Right lobe of liver (tissue), 4 donors: ENCODE results near the gene IL17RA.

ENCODE experiments used
- CTCF ChIP-seq, 4 donors: fragments of 200-600 bp in 3 of 4; fragments of 450-650 bp in 1 of 4; IDR thresholded peaks; one replicate each; pipeline versions ENCODE4 v1.5.1 to v1.8.0; 2016 to 2022; ENCODE audit warnings: antibody characterized with exemption in 4 of 4, mild to moderate bottlenecking in 2 of 4
- POLR2A ChIP-seq: fragments of 450-650 bp; IDR thresholded peaks from one replicate; pipeline ENCODE4 v1.6.1; 2017; ENCODE audit warnings: antibody characterized with exemption, mild to moderate bottlenecking
- donor health status: DM: no; HTN: no; CAD: no.
- donor health status: DM: no; HTN: no; CAD: no.
- donor health status: DM: no; HTN: yes; CAD: no.

DNA sequence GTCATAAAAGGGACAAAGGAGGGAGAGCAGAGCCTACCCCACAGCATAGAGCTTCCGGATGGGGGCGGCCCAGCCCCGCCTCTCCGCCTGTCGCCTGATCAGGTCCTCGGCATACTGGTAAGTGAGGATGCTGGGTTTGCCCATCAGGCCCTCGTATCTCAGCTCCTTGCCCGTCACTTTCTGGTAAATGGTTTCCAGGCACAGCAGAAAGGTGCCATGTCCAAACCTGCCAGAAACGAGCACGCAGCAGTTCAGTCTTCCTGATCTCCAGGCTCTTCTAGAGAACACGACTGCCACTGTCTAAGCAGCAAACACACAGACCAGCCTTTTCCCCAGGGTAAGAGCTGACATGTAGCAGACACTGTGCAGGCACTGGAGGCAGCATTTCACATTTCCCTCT is 53.7 kb downstream of the IL17RA start:
- TF ChIP-seq CTCF (IDR thresholded peaks at IDR 0.05): no peak
- no peak for TF ChIP-seq POLR2A
